Peyer's patch (tissue), 4 donors: ENCODE measurements around the gene MAB21L4. TPM values are rescaled to one million over a fixed set of nuclear protein-coding genes. Genes with fewer than 3 reads are reported as not detected.

Experiments used
- DNase-seq, 3 donors: peaks; one replicate each; pipeline ENCODE4 v3.0.0-alpha.2; 2017 to 2019
- H3K27ac ChIP-seq, 4 donors: fragments of 200-600 bp; sonication (generic); one replicate each; pipeline ENCODE4 v1.5.1; 2016 to 2019
- H3K27me3 ChIP-seq, 2 donors: fragments of 200-600 bp; sonication (generic); one replicate each; pipeline ENCODE4 v1.5.1; 2019
- H3K36me3 ChIP-seq, 3 donors: fragments of 200-600 bp; sonication (generic); one replicate each; pipeline ENCODE4 v1.5.1; 2016 to 2019
- H3K4me1 ChIP-seq, 4 donors: fragments of 200-600 bp; sonication (generic); one replicate each; pipeline ENCODE4 v1.5.1; 2016 to 2019
- H3K4me3 ChIP-seq, 4 donors: fragments of 200-600 bp; sonication (generic); 1 replicate in 3 of 4; 2 replicates in 1 of 4; pipeline ENCODE4 v1.5.1; 2016 to 2019; ENCODE audit warnings: mild to moderate bottlenecking in 1 of 4
- H3K9me3 ChIP-seq, 4 donors: fragments of 200-600 bp; sonication (generic); one replicate each; pipeline ENCODE4 v1.5.1; 2016 to 2019; ENCODE audit warnings: mild to moderate bottlenecking in 1 of 4
- POLR2A ChIP-seq, 2 donors: fragments of 450-650 bp; IDR thresholded peaks; one replicate each; pipeline ENCODE4 v1.5.1; 2017; ENCODE audit warnings: antibody characterized with exemption in 2 of 2, mild to moderate bottlenecking in 2 of 2, moderate library complexity in 2 of 2
- total RNA-seq, 4 donors: library from RNA; depleted of rRNA; stranded (reverse); fragments of >200 nt; gene quantifications; one replicate each; pipeline ENCODE4 v1.1.0, GENCODE V29; 2016
- TF ChIP-seq, protein P1 (sequence below), 6 experiments: fragments of 450-650 bp in 4 of 6; fragments of 200-600 bp in 2 of 6; sonication (generic) in 1 of 6; IDR thresholded peaks; one replicate each; pipeline ENCODE4 v1.5.1; 2017 to 2019; ENCODE audit warnings: antibody characterized with exemption in 6 of 6, mild to moderate bottlenecking in 3 of 6, moderate library complexity in 1 of 6

Gene MAB21L4
- total RNA-seq, 4 donors from 2014 or later = 2.1 to 6.1 (median 3.7) TPM; not detected in 1

DNA sequence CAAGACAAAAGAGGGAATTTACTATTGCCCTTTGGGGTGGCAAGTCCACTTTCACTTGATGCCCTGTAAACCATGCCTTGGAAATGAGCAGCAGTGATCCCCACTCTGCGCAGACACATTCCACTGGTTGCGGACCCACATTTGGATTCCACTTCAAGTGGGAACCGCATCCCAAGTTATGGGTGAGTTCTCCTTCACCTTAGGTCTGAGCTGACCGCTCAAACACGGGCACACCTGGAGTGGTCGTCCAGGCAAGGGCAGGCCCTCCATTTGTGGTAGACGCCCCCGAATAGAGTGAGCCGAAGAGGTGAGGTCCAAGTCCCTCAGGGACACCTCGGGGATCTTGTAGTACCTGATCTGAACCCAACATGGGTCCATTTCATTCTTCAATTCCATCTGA, 37.1 kb downstream of the MAB21L4 start:
- TF ChIP-seq, protein P1, sequence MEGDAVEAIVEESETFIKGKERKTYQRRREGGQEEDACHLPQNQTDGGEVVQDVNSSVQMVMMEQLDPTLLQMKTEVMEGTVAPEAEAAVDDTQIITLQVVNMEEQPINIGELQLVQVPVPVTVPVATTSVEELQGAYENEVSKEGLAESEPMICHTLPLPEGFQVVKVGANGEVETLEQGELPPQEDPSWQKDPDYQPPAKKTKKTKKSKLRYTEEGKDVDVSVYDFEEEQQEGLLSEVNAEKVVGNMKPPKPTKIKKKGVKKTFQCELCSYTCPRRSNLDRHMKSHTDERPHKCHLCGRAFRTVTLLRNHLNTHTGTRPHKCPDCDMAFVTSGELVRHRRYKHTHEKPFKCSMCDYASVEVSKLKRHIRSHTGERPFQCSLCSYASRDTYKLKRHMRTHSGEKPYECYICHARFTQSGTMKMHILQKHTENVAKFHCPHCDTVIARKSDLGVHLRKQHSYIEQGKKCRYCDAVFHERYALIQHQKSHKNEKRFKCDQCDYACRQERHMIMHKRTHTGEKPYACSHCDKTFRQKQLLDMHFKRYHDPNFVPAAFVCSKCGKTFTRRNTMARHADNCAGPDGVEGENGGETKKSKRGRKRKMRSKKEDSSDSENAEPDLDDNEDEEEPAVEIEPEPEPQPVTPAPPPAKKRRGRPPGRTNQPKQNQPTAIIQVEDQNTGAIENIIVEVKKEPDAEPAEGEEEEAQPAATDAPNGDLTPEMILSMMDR (IDR thresholded peaks at IDR 0.05) = no peak
- no peak for TF ChIP-seq POLR2A (IDR thresholded peaks at IDR 0.05)
- Histone ChIP-seq H3K4me3 (no peak overlapping the region), H3K4me1 (no peaks in the 10 kb centered on the region), H3K27ac (no peak overlapping the region), H3K9me3 (no peaks in the 10 kb centered on the region), H3K27me3 (no peaks in the 10 kb centered on the region), H3K36me3 (no peaks in the 10 kb centered on the region)
- peak in 1 of 3 donors; percentile 37 for DNase-seq

- Histone ChIP-seq H3K4me1 (no peaks in the 10 kb centered on the region), H3K27me3 (no peaks in the 10 kb centered on the region), H3K36me3 (no peaks in the 10 kb centered on the region), H3K9me3 (no peaks in the 10 kb centered on the region), H3K27ac (no peak overlapping the region), H3K4me3 (no peak overlapping the region)
- no peak for DNase-seq
- TF ChIP-seq, protein P1 (IDR thresholded peaks at IDR 0.05) = no peak
- TF ChIP-seq POLR2A (IDR thresholded peaks at IDR 0.05) = no peak
Measured at GRCh38 chr2:240858321-240858720, 37.6 kb downstream of the MAB21L4 start.

DNA sequence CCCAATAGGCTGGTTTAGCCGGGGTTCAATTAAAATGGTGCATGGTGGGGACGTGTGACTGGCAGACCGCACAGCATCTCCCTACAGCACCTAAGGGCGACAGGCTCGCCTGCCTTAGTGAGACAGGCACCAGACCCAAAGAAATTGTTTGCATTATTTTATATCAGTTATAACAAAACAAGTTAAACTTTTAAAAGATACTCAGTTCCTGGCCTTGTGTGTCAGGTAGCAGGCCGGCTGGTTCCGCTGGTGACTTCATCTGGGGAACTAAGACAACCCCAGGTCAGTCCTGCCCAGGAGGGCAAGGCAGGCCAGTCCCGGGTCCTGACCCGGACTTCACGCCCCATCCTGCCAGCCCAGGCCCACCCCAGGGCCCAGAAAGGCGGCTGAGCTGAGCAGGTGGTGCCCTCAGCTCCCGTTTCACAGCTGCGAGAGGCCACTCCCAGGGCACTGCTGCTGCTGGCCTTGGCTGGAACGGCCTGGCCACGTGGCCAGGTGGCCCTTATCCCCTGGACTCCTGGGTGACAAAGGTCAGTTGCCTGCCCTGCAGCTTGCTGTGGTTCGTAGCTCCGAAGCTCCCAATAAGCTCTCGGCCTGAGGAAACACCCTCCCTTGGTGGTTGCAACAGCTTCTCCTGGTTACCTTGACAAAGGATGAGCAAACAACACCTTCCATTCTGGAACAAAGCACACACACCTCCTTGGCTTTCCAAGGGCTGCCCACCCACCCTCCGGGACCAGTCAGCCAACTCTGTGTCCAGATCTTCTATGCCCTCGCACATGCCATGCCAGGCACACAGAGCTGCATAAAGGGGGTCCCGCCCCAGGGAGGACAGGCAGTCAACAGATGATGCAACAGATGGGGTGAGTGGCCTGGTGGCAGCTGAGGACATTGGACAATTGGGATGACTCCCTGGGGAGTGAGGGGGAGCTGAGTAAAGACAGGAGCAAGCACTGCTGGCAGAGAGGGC, 38.6 kb downstream of the MAB21L4 start:
- Histone ChIP-seq H3K27ac (no peak overlapping the region), H3K9me3 (no peaks in the 10 kb centered on the region), H3K4me1 (no peaks in the 10 kb centered on the region), H3K4me3 (no peak overlapping the region), H3K36me3 (no peaks in the 10 kb centered on the region), H3K27me3 (no peaks in the 10 kb centered on the region)
- TF ChIP-seq, protein P1 (IDR thresholded peaks at IDR 0.05) = no peak
- TF ChIP-seq POLR2A (IDR thresholded peaks at IDR 0.05) = no peak
- DNase-seq = peak in 2 of 3 donors; percentile 73 to 76

DNA sequence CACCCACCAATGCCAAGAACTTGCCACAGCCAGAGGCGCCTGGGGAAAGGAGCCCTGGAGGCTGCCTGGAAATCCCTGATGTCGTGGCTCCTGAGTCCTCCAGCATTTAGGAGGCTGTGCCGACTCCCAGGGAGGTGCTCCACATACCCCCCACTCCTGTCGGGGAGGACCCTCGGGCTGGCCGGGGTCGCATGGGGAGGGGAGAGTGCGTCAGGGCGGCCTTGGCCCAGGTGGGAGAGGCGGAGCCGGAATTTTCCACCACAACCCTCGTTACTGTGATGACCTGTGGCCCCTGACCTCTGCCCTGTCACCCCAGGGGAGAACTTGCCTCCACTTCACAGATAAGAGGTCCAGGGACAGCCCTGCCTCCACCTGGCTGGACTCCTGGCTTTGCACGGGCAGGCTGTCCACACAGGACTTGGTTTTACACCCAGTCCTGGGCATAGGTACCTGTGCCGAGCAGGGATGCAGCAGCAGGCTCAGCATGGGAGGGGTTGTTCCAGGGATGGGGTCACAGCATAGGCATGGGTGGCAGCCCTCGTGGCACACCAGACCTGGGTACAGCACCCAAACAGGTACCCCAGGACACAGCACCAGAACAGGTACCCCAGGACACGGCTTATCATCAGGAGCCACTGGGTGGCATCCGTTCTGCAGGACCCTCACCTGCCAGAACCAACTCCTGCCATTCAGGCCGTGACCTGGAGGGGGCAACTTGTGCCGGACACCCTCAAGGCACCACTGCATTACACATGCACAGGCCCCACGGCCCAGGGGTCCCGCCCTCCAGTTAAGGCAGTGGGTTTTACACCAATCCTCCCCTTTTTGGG, 39.6 kb downstream of the MAB21L4 start:
- no peaks in the 10 kb centered on the region for H3K4me1 ChIP-seq
- peak in 1 of 3 donors; percentile 44 for DNase-seq
- no peaks in the 10 kb centered on the region for H3K27me3 ChIP-seq
- no peak overlapping the region for H3K27ac ChIP-seq
- no peak for TF ChIP-seq POLR2A (IDR thresholded peaks at IDR 0.05)
- TF ChIP-seq, protein P1 (IDR thresholded peaks at IDR 0.05) = no peak
- no peak overlapping the region for H3K4me3 ChIP-seq
- no peaks in the 10 kb centered on the region for H3K9me3 ChIP-seq
- no peaks in the 10 kb centered on the region for H3K36me3 ChIP-seq

- Histone ChIP-seq H3K27me3 (no peaks in the 10 kb centered on the region), H3K4me3 (no peak overlapping the region), H3K4me1 (no peaks in the 10 kb centered on the region), H3K36me3 (no peaks in the 10 kb centered on the region), H3K9me3 (no peaks in the 10 kb centered on the region), H3K27ac (no peak overlapping the region)
- DNase-seq = no peak
- TF ChIP-seq POLR2A (IDR thresholded peaks at IDR 0.05) = no peak
- TF ChIP-seq, protein P1 (IDR thresholded peaks at IDR 0.05) = no peak
Measured at GRCh38 chr2:240855670-240856069, 40.3 kb downstream of the MAB21L4 start.
